SK-N-SH treated with all-trans-retinoic acid at 6 μM for 48 hours (cell line): ENCODE results near the gene ARHGAP21.

Experiments
- ARNTL ChIP-seq: fragments of 450-650 bp; formaldehyde crosslinking; IDR thresholded peaks from 2 replicates; pipeline ENCODE4 v1.5.0; 2020; ENCODE audit warnings: low read depth, mild to moderate bottlenecking, moderate library complexity, borderline replicate concordance
- CREB5 ChIP-seq: fragments of 250-450 bp; sonication (Bioruptor Pico); IDR thresholded peaks from 2 replicates; pipeline ENCODE4 v1.5.1; 2020; ENCODE audit warnings: low read depth, mild to moderate bottlenecking, moderate library complexity
- CSDC2 ChIP-seq: fragments of 250-450 bp; sonication (Bioruptor Pico); IDR thresholded peaks from 2 replicates; pipeline ENCODE4 v1.5.0; 2020; ENCODE audit warnings: mild to moderate bottlenecking, moderate library complexity
- ESRRG ChIP-seq: fragments of 250-450 bp; sonication (Bioruptor Pico); IDR thresholded peaks from 2 replicates; pipeline ENCODE4 v1.6.1; 2021; ENCODE audit warnings: mild to moderate bottlenecking
- PATZ1 ChIP-seq: fragments of 250-450 bp; sonication (Bioruptor Pico); IDR thresholded peaks from 2 replicates; pipeline ENCODE4 v1.8.0; 2020; ENCODE audit warnings: mild to moderate bottlenecking, moderate library complexity, borderline replicate concordance
- POU6F1 ChIP-seq: fragments of 250-450 bp; sonication (Bioruptor Pico); IDR thresholded peaks from 2 replicates; pipeline ENCODE4 v1.8.0; 2021; ENCODE audit warnings: low read depth, mild to moderate bottlenecking, moderate library complexity, borderline replicate concordance
- PPARA ChIP-seq: fragments of 250-450 bp; sonication (Bioruptor Pico); IDR thresholded peaks from 2 replicates; pipeline ENCODE4 v1.5.0; 2020; ENCODE audit warnings: mild to moderate bottlenecking, borderline replicate concordance
- RARB ChIP-seq: fragments of 250-450 bp; sonication (Bioruptor Pico); IDR thresholded peaks from 2 replicates; pipeline ENCODE4 v1.8.0; 2021; ENCODE audit warnings: mild to moderate bottlenecking, moderate library complexity
- SNAI2 ChIP-seq: fragments of 250-450 bp; sonication (Bioruptor Pico); IDR thresholded peaks from 2 replicates; pipeline ENCODE4 v1.5.0; 2020; ENCODE audit warnings: mild to moderate bottlenecking, moderate library complexity
- TCF4 ChIP-seq: fragments of 250-450 bp; sonication (Bioruptor Pico); IDR thresholded peaks from 2 replicates; pipeline ENCODE4 v1.8.0; 2021; ENCODE audit warnings: mild to moderate bottlenecking, moderate library complexity, borderline replicate concordance
- ZFP3 ChIP-seq: fragments of 250-450 bp; sonication (Bioruptor Pico); IDR thresholded peaks from 2 replicates; pipeline ENCODE4 v1.5.0; 2020; ENCODE audit warnings: mild to moderate bottlenecking, moderate library complexity
- ZNF565 ChIP-seq: fragments of 450-650 bp; formaldehyde crosslinking; conservative IDR thresholded peaks from 2 replicates; pipeline ENCODE4 v1.5.0; 2020; ENCODE audit warnings: low read depth, mild to moderate bottlenecking, moderate library complexity
- ZNF70 ChIP-seq: fragments of 450-650 bp; formaldehyde crosslinking; IDR thresholded peaks from 2 replicates; pipeline ENCODE4 v1.5.0; 2020; ENCODE audit warnings: mild to moderate bottlenecking, moderate library complexity

GRCh38 chr10:24603333-24603732 lies 120.4 kb downstream of the ARHGAP21 start:
- no peak for TF ChIP-seq ZFP3 (CRISPR knock-in tag)
- no peak for TF ChIP-seq ZNF70 (CRISPR knock-in tag)
- TF ChIP-seq RARB: no peak
- TF ChIP-seq SNAI2 (CRISPR knock-in tag): no peak
- TF ChIP-seq ZNF565 (CRISPR knock-in tag): no peak
- no peak for TF ChIP-seq PATZ1 (CRISPR knock-in tag)
- no peak for TF ChIP-seq POU6F1
- TF ChIP-seq TCF4 (CRISPR knock-in tag): no peak
- no peak for TF ChIP-seq PPARA (CRISPR knock-in tag)
- no peak for TF ChIP-seq CREB5
- no peak for TF ChIP-seq ARNTL
- TF ChIP-seq CSDC2: no peak
- no peak for TF ChIP-seq ESRRG
